H1 (cell line): ENCODE measurements around the gene BRME1.

Experiments
- BACH1 ChIP-seq: IDR thresholded peaks from 2 replicates; pipeline ENCODE4 v1.6.1; 2012; ENCODE audit warnings: low read length, improper control_type of control experiment
- CHD1 ChIP-seq: IDR thresholded peaks from 2 replicates; pipeline ENCODE4 v1.6.1; 2012; ENCODE audit warnings: low read depth, low read length, improper control_type of control experiment
- CTCF ChIP-seq, 3 experiments: IDR thresholded peaks; 1 replicate in 2 of 3; 2 replicates in 1 of 3; pipeline versions ENCODE4 v1.5.1 to v1.6.1; 2011; ENCODE audit warnings: low read length in 3 of 3, mild to moderate bottlenecking in 3 of 3, inconsistent platforms in 2 of 3, low read depth in 1 of 3, moderate library complexity in 1 of 3; ENCODE audit not compliant: insufficient read depth in 1 of 3; ENCODE audit errors: control extremely low read depth in 1 of 3
- EZH2 ChIP-seq: fragments of 200-600 bp; sonication (generic); IDR thresholded peaks from 2 replicates; pipeline ENCODE4 v1.7.1; 2012; ENCODE audit warnings: low read depth, mild to moderate bottlenecking, moderate library complexity, low read length, inconsistent platforms; ENCODE audit not compliant: severe bottlenecking
- GABPA ChIP-seq: IDR thresholded peaks from 2 replicates; pipeline ENCODE4 v1.6.1; 2011; ENCODE audit warnings: mild to moderate bottlenecking, low read length, moderate library complexity, borderline replicate concordance; ENCODE audit not compliant: insufficient read depth
- KDM1A ChIP-seq: fragments of 200-600, 300-600 bp; sonication (generic); IDR thresholded peaks from 2 replicates; pipeline ENCODE4 v1.7.1; 2016; ENCODE audit warnings: mild to moderate bottlenecking, low read length, borderline replicate concordance
- POLR2A ChIP-seq, 2 experiments: IDR thresholded peaks; 1 replicate in 1 of 2; 2 replicates in 1 of 2; pipeline ENCODE4 v1.6.1; 2011; ENCODE audit warnings: low read depth in 2 of 2, low read length in 2 of 2, mild to moderate bottlenecking in 2 of 2; ENCODE audit errors: control extremely low read depth in 1 of 2
- RFX5 ChIP-seq: IDR thresholded peaks from 2 replicates; pipeline ENCODE4 v1.6.1; 2011; ENCODE audit warnings: low read depth, low read length, improper control_type of control experiment, borderline replicate concordance
- TCF12 ChIP-seq: IDR thresholded peaks from 2 replicates; pipeline ENCODE4 v1.6.1; 2011; ENCODE audit warnings: low read depth, mild to moderate bottlenecking, low read length
- YY1 ChIP-seq: IDR thresholded peaks from 2 replicates; pipeline ENCODE4 v1.6.1; 2011; ENCODE audit warnings: low read depth, mild to moderate bottlenecking, low read length

GRCh38 chr19:13952154-13952930 is 46.4 kb upstream of the BRME1 start, which contains the start of gene DCAF15:
- TF ChIP-seq TCF12 (no peak), CTCF (IDR thresholded peaks at IDR 0.05; ENCODE audit: control extremely low read depth in 1 of 3, insufficient read depth in 1 of 3, low read depth in 1 of 3, low read length in 3 of 3) (no peak), GABPA (peak; percentile 23; the same call in 1 of the 2 replicates), CHD1 (no peak), POLR2A (IDR thresholded peaks at IDR 0.05; ENCODE audit: control extremely low read depth in 1 of 2, low read depth in 2 of 2, low read length in 2 of 2) (peak; percentile 72 to 84), BACH1 (no peak), KDM1A (no peak), EZH2 (no peak), RFX5 (no peak), YY1 (peak; percentile 96)
